HG02642 (cell line): ENCODE results near the gene CFAP58.

Experiments used
- ATAC-seq: cut with Tn5 transposase; IDR thresholded peaks from one replicate; pipeline ENCODE4 v1.9.1; 2021; ENCODE audit warnings: mild to moderate bottlenecking; ENCODE audit not compliant: unreplicated experiment, poor library complexity

Gene CFAP58, protein sequence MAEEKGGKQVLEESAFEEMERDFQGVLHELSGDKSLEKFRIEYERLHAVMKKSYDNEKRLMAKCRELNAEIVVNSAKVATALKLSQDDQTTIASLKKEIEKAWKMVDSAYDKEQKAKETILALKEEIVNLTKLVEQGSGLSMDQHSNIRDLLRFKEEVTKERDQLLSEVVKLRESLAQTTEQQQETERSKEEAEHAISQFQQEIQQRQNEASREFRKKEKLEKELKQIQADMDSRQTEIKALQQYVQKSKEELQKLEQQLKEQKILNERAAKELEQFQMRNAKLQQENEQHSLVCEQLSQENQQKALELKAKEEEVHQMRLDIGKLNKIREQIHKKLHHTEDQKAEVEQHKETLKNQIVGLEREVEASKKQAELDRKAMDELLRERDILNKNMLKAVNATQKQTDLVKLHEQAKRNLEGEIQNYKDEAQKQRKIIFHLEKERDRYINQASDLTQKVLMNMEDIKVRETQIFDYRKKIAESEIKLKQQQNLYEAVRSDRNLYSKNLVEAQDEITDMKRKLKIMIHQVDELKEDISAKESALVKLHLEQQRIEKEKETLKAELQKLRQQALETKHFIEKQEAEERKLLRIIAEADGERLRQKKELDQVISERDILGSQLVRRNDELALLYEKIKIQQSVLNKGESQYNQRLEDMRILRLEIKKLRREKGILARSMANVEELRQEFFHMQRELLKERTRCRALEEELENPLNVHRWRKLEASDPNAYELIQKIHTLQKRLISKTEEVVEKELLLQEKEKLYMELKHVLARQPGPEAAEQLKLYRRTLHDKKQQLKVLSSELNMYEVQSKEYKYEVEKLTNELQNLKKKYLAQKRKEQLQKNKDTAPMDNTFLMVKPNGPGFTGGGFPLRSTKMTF

DNA sequence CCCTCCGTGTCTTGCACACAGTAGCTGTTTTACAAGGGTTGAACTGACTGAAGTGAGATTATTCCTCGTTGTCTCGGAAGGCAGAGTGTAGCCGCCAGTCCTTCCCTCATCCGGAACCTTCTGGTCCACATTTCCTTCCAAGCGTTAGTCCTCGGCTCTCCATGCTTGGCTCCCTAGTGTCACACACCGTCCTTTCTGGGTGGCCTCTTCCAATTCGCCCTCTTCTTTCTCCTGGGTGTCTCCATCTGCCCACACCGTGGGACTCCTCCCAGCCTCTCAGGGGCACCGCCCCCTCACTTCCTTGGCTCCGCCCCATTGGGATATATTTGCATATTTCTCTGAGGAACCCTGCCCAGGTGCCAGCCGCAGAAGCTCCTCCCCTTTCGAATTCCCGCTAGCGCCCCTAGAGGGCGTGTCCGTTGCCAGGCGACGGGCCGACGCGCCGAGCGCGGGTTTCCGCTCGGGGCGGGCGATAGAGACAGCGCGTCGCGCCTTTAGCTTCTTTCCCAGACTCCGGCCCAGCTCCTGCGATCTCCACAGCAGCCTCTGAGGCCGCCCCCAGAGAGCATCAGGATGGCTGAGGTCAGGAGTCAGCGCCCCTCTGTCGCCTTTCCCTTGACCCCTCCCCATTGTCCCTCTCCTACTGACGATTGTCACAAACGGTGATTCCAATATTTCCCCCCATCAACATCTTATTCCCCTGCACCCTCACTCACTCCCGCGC, at the start of gene CFAP58:
Gene CFAP58 (plus strand): TSS at position 509 of the 724 bp plus-strand sequence. CDS start 65 bp downstream, at position 574.
- peak; percentile 74 for ATAC-seq

DNA sequence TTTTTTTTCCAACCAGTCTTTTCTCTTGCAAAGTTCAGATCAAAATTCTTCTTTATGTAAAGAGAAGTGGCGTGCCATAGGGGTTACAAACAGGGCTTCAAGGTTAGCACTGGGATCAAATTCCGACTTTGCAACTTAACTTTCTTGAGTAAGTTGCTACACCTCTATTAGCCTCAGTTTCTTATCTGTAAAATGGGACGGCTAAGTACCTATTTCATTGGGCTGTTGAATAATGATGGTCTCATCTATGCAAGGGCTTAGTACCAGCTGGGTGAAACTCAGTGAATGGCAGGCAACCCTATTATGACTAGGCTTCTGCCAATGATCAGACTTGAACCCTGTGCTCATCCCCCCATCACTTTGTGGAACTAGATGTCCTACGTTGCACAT, 49.3 kb upstream of the CFAP58 start:
- ATAC-seq: no peak

DNA sequence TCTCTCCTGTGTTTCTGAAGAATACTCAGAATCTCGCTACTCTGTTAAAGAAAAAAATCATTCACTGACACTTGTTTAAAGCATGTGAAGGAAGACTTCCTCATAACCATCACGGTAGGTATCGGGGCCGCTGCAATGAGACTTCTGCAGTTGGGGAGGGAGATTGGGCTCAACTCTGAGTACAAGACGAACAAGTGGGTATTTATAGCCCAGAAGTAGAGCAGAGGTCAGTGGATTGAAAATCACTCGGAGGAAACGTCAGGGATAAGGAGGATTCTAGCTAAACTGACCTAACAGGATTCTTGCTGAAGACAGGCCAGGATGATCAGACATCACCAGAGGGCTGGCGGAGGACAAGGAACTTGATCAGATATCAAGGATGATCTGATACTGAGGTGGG, 48.7 kb upstream of the CFAP58 start:
- no peak for ATAC-seq

DNA sequence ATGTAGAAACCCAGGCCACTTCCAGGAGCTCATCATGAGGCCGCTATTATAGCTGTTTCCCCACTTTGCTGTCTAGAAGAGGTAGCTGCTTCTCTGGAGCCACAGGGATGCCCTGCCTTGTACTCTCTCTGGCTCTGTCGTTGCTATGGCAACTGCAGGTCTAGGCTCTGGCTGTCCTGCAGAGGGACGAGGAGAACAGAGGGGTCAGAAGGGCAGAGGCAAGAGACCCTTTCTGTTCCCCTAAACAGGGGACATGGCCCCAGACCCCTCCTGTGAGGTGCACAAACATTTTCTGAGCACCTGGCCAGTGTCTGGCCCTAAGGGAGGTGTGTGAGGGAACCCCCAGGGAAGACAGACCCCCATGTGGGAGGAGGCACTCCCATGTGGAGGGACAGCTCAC, 46.7 kb upstream of the CFAP58 start:
- no peak for ATAC-seq

DNA sequence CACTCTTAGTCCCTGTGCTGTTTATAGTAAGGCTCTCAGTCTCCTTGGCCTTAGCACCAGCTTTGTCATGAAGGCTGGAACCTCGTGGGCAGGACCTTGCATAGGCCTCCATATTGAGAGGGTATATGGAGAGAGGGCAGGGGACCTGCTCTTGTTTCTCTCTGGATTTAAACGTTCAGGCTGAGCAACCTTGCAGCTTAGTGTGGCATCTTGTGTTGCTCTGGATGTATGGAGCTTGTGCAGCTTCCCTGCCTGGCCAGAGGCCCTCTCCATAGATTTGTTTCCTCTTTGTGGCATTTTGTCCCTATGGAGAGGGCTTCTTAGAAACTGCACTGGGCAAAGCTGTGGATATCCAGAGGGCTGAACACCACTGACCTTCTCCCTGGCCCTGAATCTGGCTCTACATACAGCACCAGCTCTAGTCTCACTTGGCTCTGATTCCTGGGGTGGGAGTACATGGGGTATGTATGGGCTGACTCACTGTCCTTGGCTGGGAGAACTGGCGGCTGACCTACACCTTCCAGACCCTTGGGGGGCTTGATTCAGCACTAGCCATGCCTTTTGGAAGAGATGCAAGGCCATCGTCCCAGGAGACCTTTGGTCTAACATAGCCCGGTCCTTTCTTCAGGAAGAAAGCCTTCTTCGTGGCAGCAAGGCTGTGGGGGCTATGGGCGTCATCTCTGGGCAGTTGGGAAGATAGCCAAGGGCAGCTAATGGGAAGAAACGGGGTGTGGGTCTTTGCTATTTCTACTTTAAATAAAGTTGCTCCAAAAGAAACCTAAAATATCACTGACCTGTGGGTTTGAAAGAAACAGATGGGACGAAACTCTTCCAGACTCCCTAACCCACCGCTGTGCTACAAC, 45.8 kb upstream of the CFAP58 start:
- ATAC-seq: no peak

DNA sequence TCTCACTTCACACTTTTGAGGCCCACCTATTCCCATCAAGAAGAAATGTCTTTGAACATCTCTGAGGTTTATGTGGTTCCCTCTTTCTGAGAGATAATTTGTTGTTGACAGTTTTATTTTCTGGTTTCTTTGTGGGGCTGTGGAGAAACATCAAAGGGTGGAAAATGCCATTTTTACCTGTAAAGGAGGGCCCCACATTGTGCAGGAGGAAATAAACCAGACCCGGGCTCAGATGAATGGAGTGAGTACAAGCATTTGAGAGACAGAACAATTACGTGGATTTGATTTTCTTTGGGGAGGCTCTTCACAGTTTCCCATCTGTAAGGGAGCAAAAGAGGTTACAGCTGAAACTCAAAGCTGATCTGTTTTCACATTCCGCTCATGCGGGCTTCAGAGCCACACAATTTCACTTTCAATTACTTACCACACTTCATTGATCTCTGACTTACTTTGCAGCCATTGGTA, 45.2 kb upstream of the CFAP58 start:
- ATAC-seq: peak; percentile 79

DNA sequence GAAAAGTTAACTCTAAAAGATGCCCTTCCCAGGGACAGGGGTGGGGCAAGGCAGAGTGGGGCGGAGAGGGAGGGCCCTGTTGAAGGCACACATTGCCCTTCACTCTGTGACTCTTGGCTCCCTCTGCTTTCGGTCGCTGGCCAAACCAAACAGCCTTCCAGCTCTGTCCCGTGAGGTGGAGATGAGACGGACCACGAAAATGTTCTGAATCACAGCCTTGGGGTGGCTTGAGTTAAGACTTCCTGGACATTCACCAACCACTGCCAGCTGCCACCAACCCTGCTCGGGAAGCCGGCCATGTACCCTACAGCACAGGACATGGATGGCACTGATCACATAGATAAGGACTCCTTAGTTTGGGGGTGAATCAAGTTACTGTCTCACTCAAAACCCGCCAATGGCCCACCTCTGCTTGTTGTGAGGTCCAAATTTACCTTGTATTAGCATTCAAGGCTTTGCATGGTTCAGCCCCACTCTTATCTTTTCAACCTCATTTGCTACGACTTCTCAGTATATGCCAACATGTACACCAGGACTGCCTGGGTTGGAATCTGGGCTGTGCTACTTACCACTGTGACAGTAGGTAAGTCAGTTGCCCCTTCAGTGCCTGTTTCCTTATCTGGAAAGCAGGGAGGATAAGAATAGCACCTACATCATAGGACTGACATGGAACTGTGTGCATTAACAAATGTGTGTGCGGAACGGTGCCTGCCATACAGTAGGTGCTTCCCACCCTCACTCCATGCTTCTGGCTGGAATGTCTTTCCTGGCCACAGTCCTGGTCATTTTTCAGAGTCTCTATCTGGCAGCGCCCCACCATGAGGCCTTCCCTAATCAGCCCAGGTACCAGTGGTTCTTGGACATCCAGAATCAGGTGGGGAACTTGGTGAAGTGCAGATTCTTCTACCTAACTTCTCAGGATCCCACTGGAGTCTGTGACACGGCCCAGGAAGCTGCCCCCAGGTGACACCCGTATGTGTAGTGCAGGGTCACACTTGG, 43.4 kb upstream of the CFAP58 start:
- ATAC-seq: no peak

DNA sequence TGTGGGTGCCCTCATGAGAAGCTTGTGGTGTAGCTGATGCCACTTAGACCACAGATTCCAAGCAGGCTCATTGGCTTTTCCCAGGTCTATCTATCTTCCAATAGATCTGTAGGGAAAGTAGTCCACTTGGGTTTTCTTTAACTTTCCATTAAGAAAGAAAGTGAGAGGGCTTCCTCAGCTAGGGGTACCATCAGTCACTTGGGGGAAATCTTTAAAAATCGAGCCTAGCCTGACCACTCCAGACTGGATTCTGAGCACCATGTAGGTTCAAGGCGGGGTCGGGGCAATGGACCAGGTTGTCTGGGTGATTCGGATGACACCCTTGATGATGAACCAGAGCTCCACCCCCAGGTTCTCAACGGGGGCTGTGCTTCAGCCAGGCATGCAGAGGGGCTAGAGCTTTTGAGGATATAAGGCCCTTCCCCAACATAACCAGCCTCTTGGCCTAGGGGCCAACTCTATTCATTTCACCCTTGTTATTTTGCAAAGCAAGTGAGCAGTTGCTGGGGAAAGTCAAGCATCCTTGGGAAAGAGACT, 42.4 kb upstream of the CFAP58 start:
- ATAC-seq: no peak

DNA sequence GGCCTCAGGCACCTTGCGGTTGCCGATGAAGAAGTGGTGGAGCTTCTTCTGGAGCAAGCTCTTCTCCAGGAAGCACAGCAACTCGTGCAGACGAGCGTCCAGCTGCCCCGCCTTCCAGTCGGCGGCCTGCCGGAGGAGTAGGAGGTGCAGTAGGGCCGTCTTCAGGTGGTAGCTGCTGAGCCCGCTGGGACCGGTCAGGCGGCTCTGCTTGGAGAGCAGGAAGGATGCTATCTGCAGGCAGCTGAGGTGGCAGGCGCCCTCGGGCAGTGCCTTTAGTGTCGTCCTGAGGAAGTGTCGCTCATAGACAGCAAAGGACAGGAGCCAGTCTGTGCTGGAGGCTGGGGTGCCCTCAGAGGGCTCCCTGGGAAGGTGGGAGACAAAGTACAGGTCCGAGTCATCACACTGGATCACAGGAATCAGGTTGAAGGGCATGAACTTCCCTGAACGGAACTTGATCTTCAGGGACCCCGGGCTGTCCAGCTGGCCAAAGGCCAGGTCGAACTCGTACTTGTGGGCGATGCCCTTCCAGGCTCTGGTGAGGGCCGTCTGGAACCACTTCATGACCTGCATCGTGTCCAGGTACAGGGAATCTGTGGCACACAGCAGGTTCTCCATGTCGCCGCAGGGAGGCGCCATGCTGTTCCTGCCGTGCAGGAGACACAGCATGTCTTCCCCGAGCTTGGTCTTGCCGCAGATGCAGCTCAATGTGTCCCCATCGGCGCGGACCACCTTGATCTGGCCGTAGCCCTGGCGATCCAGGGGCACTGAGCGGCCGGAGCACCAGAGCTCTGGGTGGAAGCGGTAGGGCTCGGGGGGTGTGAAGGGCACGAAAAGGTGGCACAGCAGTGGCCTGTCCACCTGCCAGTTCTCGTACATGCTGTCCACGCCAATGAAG, 38.8 kb upstream of the CFAP58 start:
- no peak for ATAC-seq

DNA sequence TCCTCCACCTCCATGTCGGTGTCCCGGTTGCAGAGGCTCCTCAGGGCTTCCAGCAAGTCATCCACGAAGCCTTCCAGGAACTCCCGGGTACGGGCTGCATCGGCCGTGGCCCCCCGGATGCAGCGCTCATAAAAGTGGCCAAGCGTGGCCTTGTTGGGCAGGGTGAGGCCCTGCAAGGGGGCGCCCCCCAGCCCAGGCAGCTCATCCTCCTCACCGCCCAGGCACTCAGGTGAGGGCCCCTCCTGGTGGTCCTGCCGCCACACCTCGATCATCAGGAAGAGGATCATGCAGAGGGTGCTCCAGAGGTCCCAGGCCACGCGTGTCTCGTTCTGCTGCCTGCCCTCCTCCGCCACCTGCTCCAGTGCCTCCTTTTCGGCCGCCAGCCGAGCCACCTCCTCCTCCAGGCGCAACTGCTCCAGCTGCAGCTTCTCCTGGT, 38.1 kb upstream of the CFAP58 start:
- ATAC-seq: no peak

DNA sequence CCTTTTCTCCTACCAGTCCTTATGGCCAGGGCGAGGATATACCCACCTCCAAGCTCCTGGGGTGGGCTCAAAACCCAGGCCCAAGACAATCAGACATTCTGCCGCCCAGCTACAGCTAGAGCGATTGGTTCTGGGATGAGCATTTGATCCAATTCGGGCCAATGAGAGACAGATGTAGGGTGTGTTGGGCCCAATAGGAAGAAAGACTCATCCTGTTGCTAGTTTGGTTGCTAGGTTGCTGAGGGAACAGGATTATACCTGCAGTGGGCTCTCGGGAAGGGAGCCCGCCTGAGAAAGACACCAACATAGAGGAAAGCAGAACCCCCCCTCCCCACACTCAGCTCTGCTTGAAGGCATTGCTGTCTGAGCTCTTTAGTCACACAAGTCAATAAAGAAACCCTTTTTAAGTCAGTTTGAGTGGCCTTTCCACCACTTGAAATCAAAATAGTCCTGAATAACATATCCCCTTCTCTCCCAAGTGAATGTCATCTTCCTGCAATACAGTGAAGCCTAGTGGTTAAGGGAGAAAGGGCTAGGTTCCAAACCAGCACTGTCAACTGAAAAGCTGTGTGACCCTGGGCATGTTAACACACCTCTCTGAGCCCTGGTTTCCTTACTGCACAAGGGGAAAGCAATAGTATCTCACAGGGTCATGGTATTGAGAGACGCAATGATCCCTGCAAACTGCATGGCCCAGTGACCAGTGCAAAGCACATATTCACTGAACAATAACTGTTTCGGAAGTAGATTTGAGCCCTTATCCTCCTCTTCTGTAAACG, 37.1 kb upstream of the CFAP58 start:
- no peak for ATAC-seq

DNA sequence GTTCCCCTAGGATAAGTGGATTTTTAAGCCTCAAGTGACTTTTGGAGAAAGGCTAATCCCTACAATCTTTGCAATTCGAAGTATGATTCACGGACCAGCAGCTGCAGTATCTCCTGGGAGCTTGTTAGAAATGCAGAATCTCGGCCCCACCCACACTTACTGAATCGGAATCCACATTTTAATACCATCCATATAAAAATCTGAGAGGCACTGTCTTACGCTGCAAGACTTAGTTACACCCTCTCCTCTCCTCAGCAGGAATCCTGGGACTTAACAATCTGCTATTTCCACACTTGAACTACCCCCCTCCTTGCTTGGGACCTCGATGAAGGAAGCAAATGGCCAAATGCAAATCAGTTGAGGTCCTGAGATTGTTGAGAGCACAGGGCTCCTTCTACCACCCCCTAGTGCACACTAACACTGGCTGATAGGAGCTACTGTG, 36.3 kb upstream of the CFAP58 start:
- ATAC-seq: no peak

DNA sequence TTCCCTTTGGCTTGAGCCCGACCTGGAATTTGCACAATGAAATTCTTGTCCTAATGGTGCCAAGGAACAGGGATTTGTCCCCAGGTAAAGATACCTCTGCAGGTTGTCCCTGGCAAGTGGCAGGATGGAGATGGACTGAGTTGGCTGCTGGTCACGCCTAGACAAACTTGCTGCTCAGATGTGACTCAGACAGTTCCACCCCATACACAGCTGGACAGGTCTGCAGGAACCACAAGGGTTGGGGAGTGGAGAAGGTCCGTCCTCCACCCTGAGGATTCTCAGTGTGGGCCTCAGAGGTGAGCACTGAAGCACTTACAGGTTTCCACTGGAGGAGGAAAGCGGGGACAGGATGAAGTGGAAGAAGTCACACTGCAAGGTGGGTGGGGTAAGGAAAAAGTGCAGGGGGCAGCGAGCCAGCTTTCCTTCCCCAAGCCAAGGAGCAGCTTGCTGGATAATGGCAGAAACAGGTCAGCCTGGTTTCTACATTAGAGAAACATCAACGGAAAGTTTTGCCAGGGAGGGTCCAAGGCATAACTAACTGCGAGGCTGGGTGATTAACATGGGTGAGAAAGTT, 35.8 kb upstream of the CFAP58 start:
- ATAC-seq: no peak

DNA sequence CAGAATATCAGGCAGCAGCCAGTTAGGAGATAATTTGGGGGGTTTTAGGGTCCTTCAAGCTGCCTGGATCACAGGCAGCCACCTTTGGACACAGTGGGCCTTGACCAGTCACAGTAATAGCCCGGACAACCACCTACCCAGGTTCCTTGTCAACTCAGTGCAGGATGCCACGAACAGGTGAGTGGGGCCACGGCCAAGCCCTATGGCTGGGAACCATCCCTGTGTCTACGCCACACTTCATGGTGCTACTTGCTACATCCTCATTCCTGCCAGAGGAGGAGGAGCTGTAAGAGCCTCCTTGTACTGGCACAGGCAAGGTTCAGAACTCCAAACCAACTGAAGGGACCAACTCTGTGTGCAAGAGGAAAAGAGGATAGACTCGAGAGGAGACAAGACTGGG, 35.3 kb upstream of the CFAP58 start:
- no peak for ATAC-seq

DNA sequence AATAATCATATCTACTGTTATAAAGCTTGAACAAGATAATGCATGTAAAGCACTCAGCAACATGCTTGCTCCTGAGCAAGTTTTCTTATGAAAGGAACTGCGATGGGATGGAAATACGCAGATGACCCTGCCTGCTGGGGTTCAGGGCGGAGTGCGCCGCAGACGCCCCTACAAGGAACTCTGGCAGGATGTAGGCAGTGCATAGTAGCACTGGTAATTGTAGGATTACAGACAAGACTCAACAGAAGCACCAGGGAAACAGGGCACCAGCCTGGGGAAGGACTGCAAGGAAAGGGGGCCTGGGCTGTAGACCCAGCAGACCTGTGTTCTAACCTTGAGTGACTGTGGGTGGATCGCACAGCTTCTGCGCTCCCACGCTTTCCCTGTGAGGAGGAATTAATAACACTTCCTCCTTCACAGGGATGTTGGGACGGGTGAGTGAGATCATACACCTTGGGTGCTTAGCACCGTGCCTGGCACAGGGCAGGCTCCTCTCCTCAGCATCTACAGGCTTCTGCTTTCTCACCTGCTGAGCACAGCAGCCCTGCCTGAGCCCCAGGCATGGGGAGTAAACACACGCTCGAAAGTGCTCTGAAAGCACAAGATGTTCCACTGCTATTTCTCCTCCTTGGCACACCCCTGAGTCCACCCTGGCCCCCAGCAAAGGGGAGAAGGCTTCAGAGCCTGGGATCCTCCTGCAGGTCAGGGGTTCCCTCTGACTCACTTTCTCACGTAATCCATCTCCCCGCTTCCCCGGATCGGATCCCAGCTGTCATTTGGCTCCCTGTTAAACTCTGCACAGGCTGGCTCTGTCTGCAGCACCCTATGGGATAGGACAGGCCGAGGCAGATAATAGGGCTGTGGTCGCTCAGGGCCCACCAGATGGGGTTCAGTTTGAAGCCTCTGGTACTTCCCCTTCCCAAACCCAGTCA, 34.6 kb upstream of the CFAP58 start:
- no peak for ATAC-seq
